GM23248 (cell line): ENCODE measurements around the gene WWTR1.

Experiments
- EZH2 ChIP-seq: fragments of 200-600 bp; sonication (generic); IDR thresholded peaks from 2 replicates; pipeline ENCODE4 v1.6.1; 2018; ENCODE audit warnings: antibody characterized with exemption, mild to moderate bottlenecking; ENCODE audit not compliant: insufficient read depth, poor library complexity, severe bottlenecking
- EZH2phosphoT487 ChIP-seq: fragments of 200-600 bp; sonication (generic); IDR thresholded peaks from 2 replicates; pipeline ENCODE4 v1.6.1; 2018; ENCODE audit warnings: antibody characterized with exemption, moderate library complexity, mild to moderate bottlenecking, low read depth; ENCODE audit not compliant: insufficient read depth

GRCh38 chr3:149611149-149611548 lies 46.7 kb downstream of the WWTR1 start:
- TF ChIP-seq EZH2: no peak
- TF ChIP-seq EZH2phosphoT487: no peak
